ENCODE measurements around the gene WWOX.

DNA sequence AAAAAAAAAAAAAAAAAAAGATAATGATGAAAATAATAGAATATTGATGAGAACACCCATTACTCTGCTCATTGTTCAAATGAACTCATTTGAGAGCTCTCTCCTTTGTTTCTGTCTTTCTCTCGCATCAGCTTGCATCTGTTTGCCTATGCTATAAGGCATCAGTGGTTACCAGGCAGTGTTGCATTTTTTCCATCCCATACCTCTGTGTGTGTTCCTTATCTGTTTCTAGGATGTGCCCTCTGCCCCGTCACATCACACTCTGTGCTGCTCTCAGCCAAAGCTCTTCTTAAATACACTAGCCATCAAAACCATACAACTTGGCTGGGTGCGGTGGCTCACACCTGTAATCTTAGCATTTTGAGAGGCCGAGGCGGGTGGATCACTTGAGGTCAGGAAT lies 568.2 kb downstream of the WWOX start:
- TF ChIP-seq POLR2A (IDR thresholded peaks at IDR 0.05): no peak
- TF ChIP-seq CTCF (IDR thresholded peaks at IDR 0.05 in 8 of 11, conservative IDR thresholded peaks at IDR 0.05 in 3 of 11): no peak
